GM12864 (cell line): ENCODE data around the gene CDKAL1.

Source experiments
- DNase-seq: peaks from one replicate; pipeline ENCODE4 v3.0.0-alpha.2; 2011; ENCODE audit warnings: low read depth
- H3K4me3 ChIP-seq: 2 replicates; pipeline ENCODE4 v1.5.1; 2011; ENCODE audit warnings: mild to moderate bottlenecking, low read depth, low read length, control low read depth
- CTCF ChIP-seq: IDR thresholded peaks from 2 replicates; pipeline ENCODE4 v1.5.1; 2011; ENCODE audit warnings: low read depth, mild to moderate bottlenecking, moderate library complexity, low read length, control low read depth, inconsistent platforms; ENCODE audit errors: missing control alignments

The CDKAL1 gene

DNA sequence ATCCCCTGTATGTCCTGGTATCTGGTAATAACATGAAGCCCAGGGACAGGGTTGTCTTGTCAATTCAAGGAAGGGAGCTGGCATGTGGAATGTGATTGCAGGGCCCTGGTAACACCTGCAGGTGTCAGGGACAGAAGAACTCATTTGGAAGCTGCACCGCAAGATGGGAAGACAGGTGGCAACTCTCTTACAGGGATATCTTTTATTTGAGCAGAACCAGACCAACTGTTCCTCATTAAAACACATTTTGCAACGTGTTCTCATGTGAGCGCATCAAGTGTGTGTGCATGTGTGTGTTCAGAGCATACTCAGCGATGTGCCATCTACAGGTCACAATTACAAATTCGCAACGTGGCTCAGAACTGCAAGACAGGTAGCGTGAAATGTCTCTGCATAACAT is 688.4 kb downstream of the CDKAL1 start:
- no peak for TF ChIP-seq CTCF
- H3K4me3 ChIP-seq: no peak overlapping the region
- no peak for DNase-seq

- no peak for DNase-seq
- no peak for TF ChIP-seq CTCF
- H3K4me3 ChIP-seq: no peak overlapping the region
Observed at GRCh38 chr6:21225912-21226311, 691.7 kb downstream of the CDKAL1 start.

- TF ChIP-seq CTCF: no peak
- no peak for DNase-seq
- H3K4me3 ChIP-seq: no peak overlapping the region
Observed at GRCh38 chr6:21227486-21227885, 693.2 kb downstream of the CDKAL1 start.

DNA sequence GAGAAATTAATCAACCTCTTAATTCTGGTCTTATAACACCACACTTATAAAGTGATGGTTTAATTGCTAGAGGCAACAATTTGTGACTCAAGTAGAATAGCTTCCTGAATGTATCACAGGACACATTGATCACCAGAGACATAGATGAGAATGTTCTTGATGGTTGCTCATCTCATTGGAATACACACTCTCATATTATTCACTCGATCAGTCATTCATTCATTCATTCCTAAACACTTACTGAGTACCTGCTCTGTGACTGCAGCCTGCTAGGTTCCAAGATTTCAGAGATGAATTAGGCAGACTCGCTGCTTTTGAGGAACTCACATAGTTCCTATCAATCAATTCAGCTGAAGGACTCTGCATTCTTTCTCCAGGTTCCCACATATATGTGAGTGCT is 694.2 kb downstream of the CDKAL1 start:
- no peak for TF ChIP-seq CTCF
- H3K4me3 ChIP-seq: no peak overlapping the region

DNA sequence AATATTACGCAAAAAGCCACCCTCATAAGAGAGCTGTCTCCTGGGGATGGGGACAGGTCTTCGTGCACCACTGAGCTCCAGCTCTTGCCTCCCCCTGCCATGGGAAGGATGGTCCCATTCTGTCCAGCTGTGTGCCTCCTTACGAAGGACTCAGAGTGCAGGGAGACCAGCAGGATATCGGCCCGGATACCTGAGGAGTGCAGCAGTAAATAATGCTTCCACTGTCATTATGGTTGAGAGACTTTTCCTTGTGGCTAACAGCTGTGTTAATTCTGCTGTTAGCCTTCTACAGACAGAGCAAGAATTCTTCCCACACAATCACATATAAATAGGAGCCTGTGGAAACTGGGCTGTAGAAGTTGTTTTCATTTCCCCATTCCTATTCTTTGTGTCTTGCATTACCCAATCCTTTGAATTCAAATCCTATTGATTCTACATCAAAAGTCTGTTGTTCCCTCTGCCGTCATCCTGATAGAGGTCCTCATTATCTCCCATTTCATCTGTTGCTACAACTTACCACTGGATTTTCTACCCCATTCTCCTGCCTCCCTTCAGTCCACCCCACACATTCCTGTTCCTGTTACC is 694.7 kb downstream of the CDKAL1 start:
- DNase-seq: no peak
- no peak overlapping the region for H3K4me3 ChIP-seq
- no peak for TF ChIP-seq CTCF

More for the DNA sequence above, 694.2 kb downstream of the CDKAL1 start:
- no peak for DNase-seq

GRCh38 chr6:21230536-21230935 is 696.3 kb downstream of the CDKAL1 start:
- no peak for DNase-seq
- no peak overlapping the region for H3K4me3 ChIP-seq
- no peak for TF ChIP-seq CTCF

GRCh38 chr6:21235162-21235561 is 700.9 kb downstream of the CDKAL1 start:
- TF ChIP-seq CTCF: no peak
- no peak overlapping the region for H3K4me3 ChIP-seq
- DNase-seq: no peak
